HUDEP-2 (cell line): ENCODE results near the gene WFDC11.
"Not testable (repeated sequence)": the region's sequence is repeated elsewhere in the genome, so short reads cannot be mapped to it uniquely, and the experiment has no call there.

Source experiments
- DNase-seq, 76 experiments: peaks; one replicate each; lab custom pipeline; 2025; ENCODE audit not compliant: unreplicated experiment in 76 of 76; lab: John Stamatoyannopoulos, UW

Gene WFDC11

DNA sequence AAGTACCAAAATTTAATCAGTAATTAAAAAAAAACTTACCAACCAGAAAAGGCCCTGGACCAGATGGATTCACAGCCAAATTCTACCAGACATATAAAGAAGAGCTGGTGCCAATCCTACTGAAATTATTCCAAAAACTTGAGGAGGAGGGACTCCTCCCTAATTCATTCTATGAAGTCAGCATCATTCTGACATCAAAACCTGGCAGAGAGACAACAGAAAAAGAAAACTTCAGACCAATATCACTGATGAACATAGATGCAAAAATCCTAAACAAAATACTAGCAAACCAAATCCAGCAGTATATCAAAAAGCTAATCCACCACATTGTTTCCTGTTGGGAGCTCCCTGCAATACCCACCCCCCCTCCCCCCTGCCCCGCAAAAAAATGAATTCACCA lies at the start of gene WFDC11:
Gene WFDC11, minus strand, starts transcription at position 101 of the 400 bp plus-strand sequence. CDS start 19,639 bp downstream, outside the sequence.
- DNase-seq = no peak

GRCh38 chr20:45716141-45716688 lies 46.2 kb upstream of the WFDC11 start:
- DNase-seq = not testable (repeated sequence)

DNA sequence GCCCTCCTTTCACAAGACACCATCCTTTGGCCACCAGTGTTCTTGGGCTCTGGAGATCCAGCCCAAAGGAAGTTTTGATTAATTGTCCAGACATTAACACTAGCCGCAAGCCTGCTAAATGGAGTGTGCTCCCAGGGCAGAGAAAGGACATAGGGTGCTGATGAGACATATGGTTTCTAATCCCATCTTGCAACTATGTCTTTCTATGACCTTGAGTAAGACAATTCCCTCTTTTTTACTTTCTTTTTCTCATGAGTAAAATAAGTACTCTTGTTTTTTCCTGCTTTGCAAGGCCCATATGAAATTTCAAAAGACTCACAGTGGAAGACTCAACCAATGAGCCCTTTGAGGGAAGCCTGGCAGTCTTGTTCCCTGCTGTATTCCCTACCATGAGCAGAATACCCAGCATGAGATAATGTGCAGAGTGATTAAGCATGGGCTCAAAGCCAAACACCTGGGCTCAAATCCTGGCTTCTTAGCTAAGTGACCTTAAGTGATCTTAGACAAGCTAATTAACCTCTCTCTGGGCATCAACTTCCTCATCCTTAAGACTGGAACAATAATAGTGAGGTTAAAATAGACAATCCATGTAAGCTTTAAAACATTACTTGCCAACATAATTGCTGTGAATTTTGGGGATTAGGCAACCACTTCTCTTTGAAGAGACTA lies 35.1 kb upstream of the WFDC11 start, which contains the start of gene WFDC10B:
Gene WFDC10B, minus strand, starts transcription at position 51 of the 669 bp plus-strand sequence. CDS start 19,027 bp downstream, outside the sequence.
- DNase-seq = no peak

GRCh38 chr20:45701873-45702272 lies 31.8 kb upstream of the WFDC11 start, which contains the start of gene WFDC13:
WFDC13 (plus strand) TSS chr20:45702038; CDS start chr20:45702124, 86 bp downstream.
- DNase-seq = no peak

GRCh38 chr20:45701104-45701503 lies 31.1 kb upstream of the WFDC11 start:
- DNase-seq = no peak

- no peak for DNase-seq
Observed at GRCh38 chr20:45695496-45695895, 25.5 kb upstream of the WFDC11 start.

DNA sequence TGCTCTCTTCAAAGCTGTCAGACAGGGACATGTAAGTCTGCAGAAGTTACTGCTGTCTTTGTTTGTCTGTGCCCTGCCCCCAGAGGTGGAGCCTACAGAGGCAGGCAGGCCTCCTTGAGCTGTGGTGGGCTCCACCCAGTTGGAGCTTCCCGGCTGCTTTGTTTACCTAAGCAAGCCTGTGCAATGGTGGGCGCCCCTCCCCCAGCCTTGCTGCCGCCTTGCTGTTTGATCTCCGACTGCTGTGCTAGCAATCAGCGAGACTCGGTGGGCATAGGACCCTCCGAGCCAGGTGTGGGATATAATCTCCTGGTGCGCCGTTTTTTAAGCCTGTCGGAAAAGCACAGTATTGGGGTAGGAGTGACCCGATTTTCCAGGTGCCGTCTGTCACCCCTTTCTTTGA lies 23.3 kb upstream of the WFDC11 start:
- DNase-seq = not testable (repeated sequence)

- no peak for DNase-seq
Observed at GRCh38 chr20:45685896-45686295, 15.9 kb upstream of the WFDC11 start.

DNA sequence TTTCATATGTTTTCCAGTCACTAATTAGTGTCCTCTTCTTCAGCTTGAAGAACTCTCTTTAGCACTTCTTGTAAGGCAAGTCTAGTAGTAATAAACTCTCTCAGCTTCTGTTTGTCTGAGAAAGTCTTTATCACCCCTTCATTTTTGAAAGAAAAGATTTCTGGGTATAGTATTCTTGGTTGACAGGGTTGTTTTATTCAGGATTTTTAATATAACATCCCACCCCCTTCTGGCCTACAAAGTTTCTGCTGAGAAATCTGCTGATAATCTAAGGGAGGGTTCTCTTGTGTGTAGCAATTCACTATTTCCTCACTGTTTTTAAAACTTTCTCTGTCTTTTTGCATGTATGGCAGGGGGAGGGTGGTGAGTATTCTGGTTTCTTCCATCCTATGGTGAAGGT lies 9.6 kb upstream of the WFDC11 start:
- DNase-seq = no peak

DNA sequence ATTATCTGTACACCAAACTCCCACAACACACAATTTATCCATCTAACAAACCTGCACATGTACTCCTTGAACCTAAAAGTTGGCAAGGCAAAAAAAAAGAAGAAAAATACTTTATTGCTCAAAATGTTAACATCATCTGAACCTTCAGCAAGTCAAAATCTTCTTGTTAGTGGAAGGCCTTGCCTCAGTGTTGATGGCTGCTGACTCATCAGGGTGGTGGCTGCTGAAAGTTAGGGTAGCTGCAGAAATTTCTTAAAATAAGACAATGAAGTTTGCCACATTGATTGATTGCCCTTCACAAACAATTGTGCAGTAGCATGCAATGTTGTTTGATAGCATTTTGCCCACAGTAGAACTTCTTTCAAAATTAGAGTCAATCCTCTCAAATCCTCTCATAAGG lies 2.7 kb upstream of the WFDC11 start:
- DNase-seq = no peak

- DNase-seq = not testable (repeated sequence)
Observed at GRCh38 chr20:45657038-45657437, 13.0 kb downstream of the WFDC11 start.

DNA sequence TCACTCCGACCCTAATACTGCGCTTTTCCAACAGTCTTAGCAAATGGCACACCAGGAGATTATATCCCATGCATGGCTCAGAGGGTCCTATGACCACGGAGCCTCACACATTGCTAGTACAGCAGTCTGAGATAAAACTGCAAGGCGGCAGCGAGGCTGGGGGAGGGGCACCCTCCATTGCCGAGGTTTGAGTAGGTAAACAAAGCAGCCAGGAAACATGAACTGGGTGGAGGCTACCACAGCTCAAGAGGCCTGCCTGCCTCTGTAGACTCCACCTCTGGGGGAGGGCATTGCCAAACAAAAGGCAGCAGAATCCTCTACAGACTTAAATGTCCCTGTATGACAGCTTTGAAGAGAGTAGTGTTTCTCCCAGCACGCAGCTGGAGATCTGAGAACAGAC lies 18.3 kb downstream of the WFDC11 start:
- not testable (repeated sequence) for DNase-seq

GRCh38 chr20:45649312-45649863 lies 20.7 kb downstream of the WFDC11 start:
- DNase-seq = no peak

DNA sequence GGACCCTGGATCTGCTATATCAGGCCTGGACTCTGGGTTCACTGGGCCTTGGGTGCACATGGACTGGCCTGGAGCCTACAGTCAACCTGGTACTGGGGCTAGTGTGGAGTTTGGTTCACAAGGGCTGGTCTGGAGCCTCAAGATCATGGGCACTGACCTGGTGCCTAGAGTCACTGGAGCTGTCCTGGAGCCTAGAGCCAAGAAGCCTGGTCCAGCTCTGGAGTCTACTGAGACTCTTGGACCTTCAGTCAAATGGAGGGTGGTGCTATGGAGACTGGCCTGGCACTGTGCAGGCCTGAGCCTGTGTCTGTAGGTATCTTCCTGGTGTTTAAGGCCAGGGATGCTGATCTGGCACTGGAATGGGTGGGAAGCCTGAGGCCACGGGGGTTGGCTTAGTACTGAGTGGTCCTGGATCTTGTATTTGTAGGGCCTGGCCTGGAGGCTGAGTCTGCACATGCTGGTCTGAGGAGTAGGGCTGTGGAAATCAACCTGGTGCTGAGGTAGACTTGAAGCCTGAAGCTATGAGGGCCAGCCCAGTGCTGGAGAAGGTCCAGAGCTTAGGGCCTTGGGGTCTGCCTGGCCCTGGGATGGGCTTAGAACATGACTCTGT lies 22.5 kb downstream of the WFDC11 start:
- no peak for DNase-seq

DNA sequence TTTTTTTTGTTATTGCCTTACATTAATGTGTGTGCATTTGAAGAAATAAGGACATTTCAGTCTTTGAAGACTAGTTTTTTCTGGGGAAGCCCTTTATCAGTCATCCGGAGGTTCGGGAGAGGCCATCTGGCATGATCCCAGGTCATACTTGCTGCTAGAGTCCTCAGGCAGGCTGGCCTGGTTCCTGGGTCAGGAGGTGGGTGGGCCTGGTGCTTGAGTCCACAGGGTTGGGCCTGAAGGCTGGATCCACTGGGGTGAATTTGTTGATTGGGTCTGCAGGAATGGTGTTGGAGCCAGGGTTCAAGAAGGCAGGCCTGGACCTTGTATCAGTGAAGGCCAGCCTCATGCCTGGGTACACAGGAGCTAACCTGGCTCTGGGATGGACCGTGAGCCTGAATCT lies 23.2 kb downstream of the WFDC11 start:
- DNase-seq = no peak

DNA sequence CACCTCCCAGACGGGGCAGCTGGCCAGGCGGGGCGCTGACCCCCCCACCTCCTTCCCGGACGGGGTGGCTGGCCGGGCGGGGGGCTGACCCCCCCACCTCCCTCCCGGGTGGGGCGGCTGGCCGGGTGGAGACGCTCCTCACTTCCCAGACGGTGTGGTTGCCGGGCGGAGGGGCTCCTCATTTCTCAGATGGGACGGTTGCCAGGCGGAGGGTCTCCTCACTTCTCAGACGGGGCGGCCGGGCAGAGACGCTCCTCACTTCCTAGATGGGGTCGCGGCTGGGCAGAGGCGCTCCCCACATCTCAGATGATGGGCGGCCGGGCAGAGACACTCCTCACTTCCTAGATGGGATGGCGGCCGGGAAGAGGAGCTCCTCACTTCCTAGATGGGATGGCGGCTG lies 24.2 kb downstream of the WFDC11 start:
- DNase-seq = not testable (repeated sequence)

- DNase-seq = not testable (repeated sequence)
Observed at GRCh38 chr20:45641076-45641475, 29.0 kb downstream of the WFDC11 start.

DNA sequence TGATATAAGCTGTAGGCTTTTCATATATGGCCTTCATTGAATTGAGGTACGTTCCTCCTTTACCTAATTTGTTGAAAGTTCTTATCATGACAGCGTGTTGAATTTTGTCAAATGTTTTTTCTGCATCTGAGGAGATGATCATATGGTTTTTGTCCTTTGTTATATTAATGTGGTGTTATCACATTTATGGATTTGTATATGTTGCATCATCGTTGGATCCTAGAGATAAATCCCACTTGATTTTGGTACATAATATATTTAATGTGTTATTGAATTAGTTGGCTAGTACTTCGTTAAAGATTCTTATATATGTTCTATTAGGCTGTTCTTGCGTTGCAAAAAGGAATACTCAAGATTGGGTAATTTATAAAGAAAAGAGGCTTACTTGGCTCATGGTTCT lies 30.4 kb downstream of the WFDC11 start:
- DNase-seq = no peak

DNA sequence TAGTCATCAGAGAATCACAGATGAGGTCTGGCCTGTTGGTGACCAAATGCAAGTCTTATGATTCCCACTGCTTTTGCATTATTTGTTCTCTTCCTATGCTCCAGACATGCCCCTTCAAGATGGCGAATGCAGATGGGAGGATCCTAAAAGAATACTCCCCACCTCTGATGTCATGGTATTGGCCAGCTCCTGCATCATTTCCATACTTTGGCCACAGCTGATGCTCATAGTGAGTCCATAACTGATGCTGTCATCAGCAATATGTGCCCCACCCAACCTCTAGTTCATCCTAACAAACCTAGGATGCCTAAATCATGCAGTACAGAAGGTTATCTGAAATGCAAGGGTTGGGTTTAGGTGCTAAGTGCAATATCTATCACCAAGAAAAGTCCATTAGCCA lies 33.5 kb downstream of the WFDC11 start:
- DNase-seq = no peak

GRCh38 chr20:45631184-45631583 lies 38.9 kb downstream of the WFDC11 start, which contains the start of gene WFDC9:
WFDC9 (minus strand) TSS chr20:45631284; CDS start chr20:45610181, 21,103 bp downstream.
- no peak for DNase-seq

- no peak for DNase-seq
Observed at GRCh38 chr20:45630371-45630770, 39.7 kb downstream of the WFDC11 start.
